GM18951 (cell line): ENCODE data around the gene GTF2A2.

ENCODE experiments used
- POLR2A ChIP-seq: IDR thresholded peaks from 4 replicates; pipeline ENCODE4 v1.6.1; 2011; ENCODE audit warnings: mild to moderate bottlenecking; ENCODE audit not compliant: insufficient read length, insufficient read depth; ENCODE audit errors: extremely low read depth
- in situ Hi-C: fragments of 300-500 bp; cut with MboI; formaldehyde crosslinking; loops from one replicate; pipeline ENCODE4 v1.12.0; 2022; ENCODE audit warnings: low sequenced_read_pairs, mixed read lengths, inconsistent platforms; ENCODE audit not compliant: unreplicated experiment

GTF2A2 gene

DNA sequence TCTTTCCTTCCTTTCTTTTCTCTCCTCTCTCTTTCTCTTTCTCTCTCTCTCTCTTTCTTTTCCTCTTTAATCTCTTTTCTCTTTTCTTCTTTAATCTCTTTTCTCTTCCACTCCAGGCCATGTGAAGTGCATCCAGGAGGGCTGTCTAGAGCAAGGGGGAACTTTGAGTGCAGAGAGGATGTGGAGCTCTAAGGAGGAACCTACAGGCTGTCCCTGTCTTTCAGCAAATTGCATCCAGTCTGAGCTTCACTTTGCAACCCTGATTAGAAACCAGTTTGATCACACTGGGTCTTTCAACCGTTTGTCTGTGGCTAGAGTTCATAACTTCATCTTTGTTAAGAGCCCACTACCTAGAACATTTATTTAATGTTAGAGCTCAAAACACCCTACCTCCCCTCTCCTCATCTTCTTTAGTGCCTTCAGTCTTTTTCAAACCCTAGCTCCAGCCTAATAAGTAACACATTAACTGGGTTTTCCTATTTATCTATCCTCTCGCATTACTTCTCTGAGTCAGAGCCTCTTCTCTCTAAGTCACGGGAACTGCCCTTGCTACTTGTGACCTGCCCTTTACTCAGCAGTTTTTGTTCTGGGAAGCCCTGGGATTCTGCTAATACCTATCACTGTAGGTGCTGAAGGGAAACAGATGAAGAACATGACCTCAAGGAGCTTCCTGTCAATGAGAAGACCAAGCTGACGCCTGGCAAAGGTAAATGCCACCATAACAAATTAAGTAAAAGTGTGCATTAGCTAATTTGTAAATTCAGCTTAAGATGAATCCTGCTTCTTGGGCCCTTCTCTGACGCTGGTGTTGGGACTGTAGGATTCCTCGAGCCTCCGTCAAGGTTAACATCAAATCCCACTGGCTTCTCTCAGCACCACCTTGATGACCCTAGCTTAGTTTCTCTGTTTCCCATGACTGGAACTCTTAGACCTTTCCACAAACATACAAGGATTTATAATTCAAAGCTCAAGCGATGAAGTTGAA is 45.7 kb downstream of the GTF2A2 start, which contains the start of gene GCNT3:
Gene GCNT3, plus strand, starts transcription at position 508 of the 985 bp plus-strand sequence. CDS start 6,456 bp downstream, outside the sequence.
- in situ Hi-C loops, result no loop called here
- no peak for TF ChIP-seq POLR2A

DNA sequence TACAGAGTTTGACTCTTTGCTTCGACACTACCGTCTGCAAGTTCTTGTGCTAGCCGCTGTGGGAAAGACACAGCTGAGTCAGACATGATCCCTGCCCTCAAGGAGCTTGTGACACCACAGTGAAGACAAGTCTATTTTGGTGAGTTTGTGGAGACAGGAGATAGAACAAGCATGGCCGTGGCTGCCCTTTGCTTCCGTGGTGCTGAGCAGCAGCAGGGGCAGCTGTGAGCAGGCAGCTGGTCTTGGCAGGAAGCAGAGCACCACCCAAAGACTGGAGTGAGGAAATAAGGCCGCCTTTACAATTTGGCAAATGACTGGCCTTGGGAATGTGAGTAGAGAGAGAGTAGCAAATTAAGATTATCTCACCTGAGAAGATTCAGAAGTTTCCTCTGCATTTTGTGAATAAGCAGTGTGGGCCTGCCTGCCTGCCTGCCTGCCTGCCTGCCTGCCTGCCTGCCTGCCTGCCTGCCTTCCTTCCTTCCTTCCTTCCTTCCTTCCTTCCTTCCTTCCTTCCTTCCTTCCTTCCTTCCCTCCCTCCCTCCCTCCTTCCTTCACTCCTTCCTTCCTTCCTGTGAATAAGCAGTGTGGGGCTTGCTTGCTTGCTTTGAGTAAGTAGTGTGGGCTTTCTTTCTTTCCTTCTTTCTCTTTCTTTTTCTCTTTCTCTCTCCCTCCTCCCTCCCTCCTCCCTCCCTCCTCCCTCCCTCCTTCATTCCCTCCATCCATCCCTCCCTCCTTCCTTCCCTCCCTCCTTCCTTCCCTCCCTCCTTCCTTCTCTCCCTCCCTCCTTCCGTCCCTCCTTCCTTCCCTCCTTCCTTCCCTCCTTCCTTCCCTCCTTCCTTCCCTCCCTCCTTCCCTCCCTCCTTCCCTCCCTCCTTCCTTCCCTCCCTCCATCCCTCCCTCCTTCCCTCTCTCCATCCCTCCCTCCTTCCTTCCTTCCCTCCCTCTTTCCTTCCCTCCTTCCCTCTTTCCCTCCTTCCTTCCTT is 47.3 kb downstream of the GTF2A2 start:
- in situ Hi-C loops, result no loop called here
- no peak for TF ChIP-seq POLR2A

DNA sequence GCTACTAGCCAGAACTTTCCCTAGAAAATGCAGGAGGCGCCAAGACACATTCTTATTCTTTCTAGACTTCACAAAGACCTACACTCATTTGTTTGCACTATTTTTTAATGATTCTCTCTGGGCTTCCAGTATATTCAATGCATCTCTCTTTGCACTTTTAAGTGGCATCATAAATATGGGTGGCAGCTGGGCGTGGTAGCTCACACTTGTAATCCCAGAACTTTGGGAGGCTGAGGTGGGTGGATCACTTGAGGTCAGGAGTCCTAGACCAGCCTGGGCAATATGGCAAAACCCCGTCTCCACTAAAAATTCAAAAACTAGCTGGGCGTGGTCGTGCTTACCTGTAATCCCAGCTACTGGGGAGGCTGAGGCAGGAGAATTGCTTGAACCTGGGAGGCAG is 51.3 kb downstream of the GTF2A2 start:
- in situ Hi-C loops, result no loop called here

DNA sequence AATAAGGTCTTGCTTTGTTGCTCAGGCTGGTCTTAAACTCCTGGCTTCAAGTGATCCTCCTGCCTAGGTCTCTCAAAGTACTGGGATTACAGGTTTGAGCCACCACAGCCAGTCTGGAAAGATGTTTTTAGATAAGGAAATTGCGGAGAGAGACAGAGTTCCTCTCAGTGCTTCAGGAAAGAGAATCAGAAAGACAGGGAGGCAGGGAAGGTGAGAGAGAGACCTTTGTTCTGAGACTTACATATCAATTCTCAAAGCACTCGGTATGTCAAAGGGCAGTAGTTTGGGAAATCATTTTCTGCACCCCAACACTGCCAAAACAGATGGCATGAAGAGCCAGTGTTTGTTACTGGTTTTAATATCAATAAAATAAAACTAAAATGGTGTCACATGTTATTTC is 58.9 kb downstream of the GTF2A2 start:
- in situ Hi-C loops, result no loop called here
- no peak for TF ChIP-seq POLR2A

More for the DNA sequence above, 51.3 kb downstream of the GTF2A2 start:
- TF ChIP-seq POLR2A, result no peak

DNA sequence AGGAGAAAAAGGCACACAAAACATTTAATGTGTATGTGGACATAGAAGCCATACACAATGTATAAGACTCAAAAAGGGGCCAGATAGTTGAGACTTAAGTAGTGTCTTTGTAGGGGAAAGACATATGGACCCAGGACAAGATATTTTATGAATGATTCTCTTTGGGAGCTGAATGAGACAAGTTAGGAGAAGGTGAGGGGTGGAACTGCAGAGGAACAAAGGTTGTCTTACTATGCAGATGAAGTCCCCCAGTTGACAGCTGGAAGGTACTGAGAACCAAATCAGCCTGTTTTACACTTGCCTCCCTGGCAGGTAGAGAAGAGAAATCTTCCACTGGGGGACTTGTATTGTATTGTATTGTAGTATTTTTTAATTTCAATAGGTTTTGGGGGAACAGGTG is 60.7 kb downstream of the GTF2A2 start:
- in situ Hi-C loops, result no loop called here
- TF ChIP-seq POLR2A, result no peak

DNA sequence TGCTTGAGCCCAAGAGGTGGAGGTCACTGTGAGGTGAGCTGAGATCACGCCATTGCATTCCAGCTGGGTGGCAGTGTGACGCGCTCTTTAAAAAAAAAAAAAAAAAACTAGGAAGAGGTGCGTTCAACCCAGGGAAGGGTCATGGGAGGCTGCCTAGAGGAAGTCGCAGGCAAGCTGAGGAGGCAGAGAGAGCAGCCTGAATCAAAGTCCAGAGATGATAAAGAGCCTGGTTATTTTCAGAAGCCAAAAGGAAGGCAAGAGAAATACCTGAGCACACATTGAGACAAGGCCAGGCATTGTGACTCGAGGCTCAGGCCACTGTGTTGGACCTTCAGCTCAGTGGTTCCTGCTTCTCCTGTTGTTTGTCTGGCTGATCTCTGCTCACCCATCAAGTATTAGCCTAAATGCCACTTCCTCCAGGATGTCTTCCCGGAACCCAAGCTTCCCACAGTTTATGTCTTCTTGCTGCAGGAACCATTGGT is 61.8 kb downstream of the GTF2A2 start:
- no peak for TF ChIP-seq POLR2A
- in situ Hi-C loops, result no loop called here

DNA sequence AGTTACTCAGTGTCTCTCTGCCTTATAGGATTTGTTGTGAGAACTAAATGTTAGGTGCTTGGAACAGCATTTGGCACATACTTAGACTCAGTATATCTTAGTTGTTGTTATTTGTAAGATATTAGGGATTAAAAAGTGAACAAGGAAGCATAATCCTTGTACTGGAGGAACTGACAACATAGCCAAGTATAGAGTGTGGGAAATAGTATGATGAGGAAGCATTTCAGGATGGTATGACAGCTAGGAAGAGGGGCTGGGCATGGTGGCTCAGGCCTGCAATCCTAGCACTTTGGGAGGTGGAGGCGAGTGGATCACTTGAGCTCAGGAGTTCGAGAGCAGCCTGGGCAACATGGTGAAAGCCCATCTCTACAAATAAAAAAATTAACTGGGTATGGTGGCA is 62.3 kb downstream of the GTF2A2 start:
- in situ Hi-C loops, result no loop called here

DNA sequence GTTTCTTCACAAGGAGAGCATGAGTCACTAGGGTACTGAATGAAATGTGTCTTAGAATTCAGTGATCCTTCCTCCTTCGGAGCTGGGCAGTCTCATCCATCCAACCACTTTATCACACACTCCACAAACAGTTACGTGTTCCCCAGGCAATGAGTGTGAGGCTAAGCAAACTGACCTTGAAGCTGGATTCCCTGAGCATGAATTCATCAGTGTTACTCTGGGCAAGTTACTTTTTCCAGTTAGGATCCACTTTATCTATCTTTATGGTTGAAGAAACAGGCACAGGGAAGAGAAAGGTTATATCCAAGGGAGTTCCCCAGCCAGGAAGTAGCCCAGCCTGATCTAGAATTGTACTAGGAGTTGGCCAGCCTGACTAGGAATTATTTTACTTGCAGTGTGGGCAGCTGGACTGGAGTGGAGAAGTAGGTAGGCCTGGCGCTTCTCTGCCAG is 62.8 kb downstream of the GTF2A2 start:
- in situ Hi-C loops, result no loop called here
- no peak for TF ChIP-seq POLR2A

More for the DNA sequence above, 62.3 kb downstream of the GTF2A2 start:
- TF ChIP-seq POLR2A, result no peak

DNA sequence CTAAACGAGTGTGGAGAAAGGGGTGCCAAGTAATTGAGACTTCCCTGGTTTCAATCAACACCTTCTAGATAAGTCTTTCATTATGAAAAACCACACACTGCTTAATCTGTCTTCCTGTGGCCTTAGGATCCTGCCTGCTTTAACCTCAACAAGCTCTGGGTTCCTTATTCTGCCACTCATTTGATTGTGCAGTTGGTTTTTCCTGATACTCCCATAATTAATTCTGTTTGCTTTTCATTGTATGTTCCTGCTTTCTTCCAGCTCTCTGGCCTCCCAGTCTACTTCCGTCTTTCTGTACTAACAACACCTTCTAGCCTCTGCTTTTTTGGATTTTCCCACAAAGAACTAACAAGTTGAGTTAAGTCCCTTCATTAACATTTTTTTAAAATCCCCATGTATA is 66.0 kb downstream of the GTF2A2 start:
- TF ChIP-seq POLR2A, result no peak
- in situ Hi-C loops, result no loop called here

DNA sequence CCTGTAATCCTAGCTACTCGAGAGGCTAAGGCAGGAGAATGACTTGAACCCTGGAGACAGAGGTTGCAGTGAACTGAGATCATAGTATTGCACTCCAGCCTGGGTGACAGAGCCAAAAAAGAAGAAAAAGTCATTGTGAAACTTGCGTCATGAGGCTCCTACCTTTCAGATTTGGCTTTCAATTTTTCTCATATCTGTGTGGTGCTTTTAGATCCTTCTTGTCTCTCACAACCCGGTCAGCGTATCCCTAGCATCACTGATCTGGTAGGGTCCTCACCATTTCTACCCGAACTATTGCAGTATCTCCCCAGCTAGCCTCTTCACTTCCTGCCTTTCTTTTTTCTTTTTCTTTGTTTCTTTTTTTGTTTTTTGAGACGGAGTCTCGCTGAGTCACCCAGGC is 67.3 kb downstream of the GTF2A2 start:
- TF ChIP-seq POLR2A, result no peak
- in situ Hi-C loops, result no loop called here
